K562 (cell line): ENCODE measurements around the gene PTH2. TPM values are rescaled to one million over a fixed set of nuclear protein-coding genes. Genes with fewer than 3 reads are reported as not detected.
A peak's percentile ranks its signal among the peaks of the same experiment; 100 is the strongest.

Source experiments
- ARID2 ChIP-seq: fragments of 450-650 bp; IDR thresholded peaks from 2 replicates; pipeline ENCODE4 v1.6.1; 2017; ENCODE audit warnings: antibody characterized with exemption, mild to moderate bottlenecking
- BCOR ChIP-seq: fragments of 450-650 bp; IDR thresholded peaks from 2 replicates; pipeline ENCODE4 v1.6.1; 2016
- CBFA2T2 ChIP-seq: fragments of 450-650 bp; conservative IDR thresholded peaks from 2 replicates; pipeline ENCODE4 v1.6.1; 2017; ENCODE audit warnings: mild to moderate bottlenecking
- CBFA2T3 ChIP-seq: fragments of 450-650 bp; IDR thresholded peaks from 2 replicates; pipeline ENCODE4 v1.6.1; 2017
- ELF2 ChIP-seq: fragments of 250-450 bp; sonication (Bioruptor Pico); IDR thresholded peaks from 2 replicates; pipeline ENCODE4 v1.5.0; 2021; ENCODE audit warnings: mild to moderate bottlenecking
- HLTF ChIP-seq: fragments of 450-650 bp; IDR thresholded peaks from 2 replicates; pipeline ENCODE4 v1.6.1; 2016
- HMG20A ChIP-seq: fragments of 450-650 bp; formaldehyde crosslinking; conservative IDR thresholded peaks from 2 replicates; pipeline ENCODE4 v1.4.0; 2020; ENCODE audit warnings: mild to moderate bottlenecking, mixed read lengths
- RBM34 ChIP-seq: fragments of 200-400 bp; formaldehyde crosslinking; IDR thresholded peaks from 2 replicates; pipeline ENCODE4 v1.6.1; 2018; ENCODE audit warnings: low read length, borderline replicate concordance; ENCODE audit not compliant: insufficient read depth
- SMARCA5 ChIP-seq: fragments of 450-650 bp; IDR thresholded peaks from 2 replicates; pipeline ENCODE4 v1.6.1; 2016
- TAL1 ChIP-seq: fragments of 450-650 bp; IDR thresholded peaks from 2 replicates; pipeline ENCODE4 v1.6.1; 2016; ENCODE audit warnings: mild to moderate bottlenecking
- WHSC1 ChIP-seq: IDR thresholded peaks from one replicate; pipeline ENCODE4 v1.6.1; 2012; ENCODE audit warnings: low read length, control low read depth, inconsistent platforms
- ZEB2 ChIP-seq: fragments of 450-650 bp; IDR thresholded peaks from 2 replicates; pipeline ENCODE4 v1.6.1; 2016
- ZNF277 ChIP-seq: fragments of 250-450 bp; sonication (Bioruptor Pico); IDR thresholded peaks from 2 replicates; pipeline ENCODE4 v1.8.0; 2022; ENCODE audit warnings: inconsistent platforms, mild to moderate bottlenecking, moderate library complexity, borderline replicate concordance
- ZNF507 ChIP-seq: conservative IDR thresholded peaks from 2 replicates; pipeline ENCODE4 v1.6.1; 2017; ENCODE audit warnings: missing genetic modification characterization, missing compliant biosample characterization
- ZNF655 ChIP-seq: fragments of 250-450 bp; sonication (Bioruptor Pico); IDR thresholded peaks from 2 replicates; pipeline ENCODE4 v1.5.0; 2021
- polyA plus RNA-seq, 8 experiments: library from polyadenylated mRNA; depleted of rRNA in 4 of 8; stranded (reverse) in 5 of 8; unstranded in 3 of 8; fragments of >200 nt; fragmentation: Nextera tagmentation in 2 of 8; fragmentation: Illumina TruSeq in 1 of 8; extraction: Ambion mirVana in 2 of 8; extraction: Trizol in 1 of 8; gene quantifications; 2 replicates each; pipeline versions ENCODE4 v1.2.1 to v1.2.3, GENCODE V29; 2011 to 2014; ENCODE audit warnings: inconsistent platforms in 1 of 8, missing spikeins in 1 of 8
- total RNA-seq, 7 experiments: library from RNA; depleted of rRNA in 6 of 7; stranded (reverse); fragments of >200 nt in 6 of 7; fragmentation: Illumina TruSeq in 2 of 7; extraction: Trizol in 2 of 7; gene quantifications; 2 replicates each; pipeline versions ENCODE4 v1.2.1 to v1.2.3, GENCODE V29; 2011 to 2021; ENCODE audit warnings: low replicate concordance in 1 of 7
- TF ChIP-seq, protein P1 (sequence below): fragments of 450-650 bp; conservative IDR thresholded peaks from 2 replicates; pipeline ENCODE4 v1.6.1; 2016; ENCODE audit warnings: missing genetic modification characterization, low read depth, mild to moderate bottlenecking, missing compliant biosample characterization, moderate library complexity
- TF ChIP-seq, protein P2 (sequence below): fragments of 450-650 bp; IDR thresholded peaks from 2 replicates; pipeline ENCODE4 v1.6.1; 2016; ENCODE audit warnings: borderline replicate concordance
- TF ChIP-seq, protein P3 (sequence below): sonication (generic); formaldehyde crosslinking; IDR thresholded peaks from 2 replicates; pipeline ENCODE4 v1.8.1; 2023; ENCODE audit warnings: mild to moderate bottlenecking, missing genetic modification reagents
- TF ChIP-seq, protein P4 (sequence below), 3 experiments: fragments of 200-800 bp in 1 of 3; fragments of 250-450 bp in 1 of 3; fragments of 450-650 bp in 1 of 3; sonication (Bioruptor Pico) in 1 of 3; sonication (Bioruptor generic) in 1 of 3; formaldehyde crosslinking in 1 of 3; IDR thresholded peaks; 2 replicates each; pipeline versions ENCODE4 v1.6.1 to v1.8.0; 2016 to 2022; ENCODE audit warnings: mild to moderate bottlenecking in 2 of 3, missing genetic modification characterization in 2 of 3, missing compliant biosample characterization in 1 of 3, moderate library complexity in 1 of 3

The PTH2 gene
- total and polyA plus RNA-seq, 9 of the 15 experiments (the other 6 are each of a cell fraction or from before 2014, with no cell fraction given) = 1.3 TPM; not detected in 8

DNA sequence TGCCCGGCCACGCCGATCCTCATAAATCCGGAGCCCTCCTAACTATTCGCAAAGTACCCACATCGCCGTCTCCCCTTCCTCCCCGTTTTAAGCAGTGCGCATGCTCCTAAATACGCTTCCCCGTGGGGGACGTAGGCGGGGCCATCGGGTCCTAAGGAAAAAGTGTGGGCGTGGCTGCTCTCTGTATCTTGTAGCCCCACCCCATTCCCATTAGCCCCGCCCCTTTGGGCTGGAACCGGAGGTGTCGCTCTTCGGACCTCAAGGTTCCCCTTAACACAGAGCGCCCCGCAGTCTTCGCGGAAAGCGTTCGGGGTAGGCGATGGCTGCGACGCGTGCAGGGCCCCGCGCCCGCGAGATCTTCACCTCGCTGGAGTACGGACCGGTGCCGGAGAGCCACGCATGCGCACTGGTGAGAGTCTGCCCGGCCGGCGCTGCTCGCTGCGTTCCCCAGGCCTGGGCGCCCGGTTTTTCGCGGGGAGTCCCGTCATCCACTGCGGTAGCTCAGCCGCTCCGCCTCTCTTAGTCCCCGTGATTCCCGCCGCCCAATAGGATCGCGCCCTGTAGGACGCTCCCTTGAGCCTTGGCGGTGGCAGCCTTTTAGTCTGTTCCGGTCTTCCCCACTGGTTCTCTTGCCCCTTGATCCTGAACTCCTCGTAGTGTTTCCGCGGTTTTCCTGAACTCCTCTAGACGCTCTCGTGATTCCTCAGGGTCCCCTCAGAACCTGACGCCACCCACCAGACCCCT is 29.9 kb upstream of the PTH2 start, which contains the start of gene ALDH16A1 (continued):
- no peak for TF ChIP-seq ZNF277 (CRISPR knock-in tag)
- TF ChIP-seq, protein P1, sequence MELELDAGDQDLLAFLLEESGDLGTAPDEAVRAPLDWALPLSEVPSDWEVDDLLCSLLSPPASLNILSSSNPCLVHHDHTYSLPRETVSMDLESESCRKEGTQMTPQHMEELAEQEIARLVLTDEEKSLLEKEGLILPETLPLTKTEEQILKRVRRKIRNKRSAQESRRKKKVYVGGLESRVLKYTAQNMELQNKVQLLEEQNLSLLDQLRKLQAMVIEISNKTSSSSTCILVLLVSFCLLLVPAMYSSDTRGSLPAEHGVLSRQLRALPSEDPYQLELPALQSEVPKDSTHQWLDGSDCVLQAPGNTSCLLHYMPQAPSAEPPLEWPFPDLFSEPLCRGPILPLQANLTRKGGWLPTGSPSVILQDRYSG (tag) = no peak
- TF ChIP-seq RBM34 = no peak
- 0 out of 2 replicates have a peak, but pooled peaks have one; percentile 39 for TF ChIP-seq ZEB2
- no peak for TF ChIP-seq HLTF
- TF ChIP-seq ELF2 = peak; percentile 33; the same call in 1 of the 2 replicates
- TF ChIP-seq SMARCA5 = no peak
- TF ChIP-seq, protein P2, sequence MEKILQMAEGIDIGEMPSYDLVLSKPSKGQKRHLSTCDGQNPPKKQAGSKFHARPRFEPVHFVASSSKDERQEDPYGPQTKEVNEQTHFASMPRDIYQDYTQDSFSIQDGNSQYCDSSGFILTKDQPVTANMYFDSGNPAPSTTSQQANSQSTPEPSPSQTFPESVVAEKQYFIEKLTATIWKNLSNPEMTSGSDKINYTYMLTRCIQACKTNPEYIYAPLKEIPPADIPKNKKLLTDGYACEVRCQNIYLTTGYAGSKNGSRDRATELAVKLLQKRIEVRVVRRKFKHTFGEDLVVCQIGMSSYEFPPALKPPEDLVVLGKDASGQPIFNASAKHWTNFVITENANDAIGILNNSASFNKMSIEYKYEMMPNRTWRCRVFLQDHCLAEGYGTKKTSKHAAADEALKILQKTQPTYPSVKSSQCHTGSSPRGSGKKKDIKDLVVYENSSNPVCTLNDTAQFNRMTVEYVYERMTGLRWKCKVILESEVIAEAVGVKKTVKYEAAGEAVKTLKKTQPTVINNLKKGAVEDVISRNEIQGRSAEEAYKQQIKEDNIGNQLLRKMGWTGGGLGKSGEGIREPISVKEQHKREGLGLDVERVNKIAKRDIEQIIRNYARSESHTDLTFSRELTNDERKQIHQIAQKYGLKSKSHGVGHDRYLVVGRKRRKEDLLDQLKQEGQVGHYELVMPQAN = no peak; the same call in 1 of the 2 replicates
- TF ChIP-seq TAL1 = no peak
- no peak for TF ChIP-seq ZNF655 (CRISPR knock-in tag)
- TF ChIP-seq ZNF507 (tag) = no peak
- TF ChIP-seq, protein P3, sequence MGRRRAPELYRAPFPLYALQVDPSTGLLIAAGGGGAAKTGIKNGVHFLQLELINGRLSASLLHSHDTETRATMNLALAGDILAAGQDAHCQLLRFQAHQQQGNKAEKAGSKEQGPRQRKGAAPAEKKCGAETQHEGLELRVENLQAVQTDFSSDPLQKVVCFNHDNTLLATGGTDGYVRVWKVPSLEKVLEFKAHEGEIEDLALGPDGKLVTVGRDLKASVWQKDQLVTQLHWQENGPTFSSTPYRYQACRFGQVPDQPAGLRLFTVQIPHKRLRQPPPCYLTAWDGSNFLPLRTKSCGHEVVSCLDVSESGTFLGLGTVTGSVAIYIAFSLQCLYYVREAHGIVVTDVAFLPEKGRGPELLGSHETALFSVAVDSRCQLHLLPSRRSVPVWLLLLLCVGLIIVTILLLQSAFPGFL (CRISPR knock-in tag) = no peak
- TF ChIP-seq, protein P4, sequence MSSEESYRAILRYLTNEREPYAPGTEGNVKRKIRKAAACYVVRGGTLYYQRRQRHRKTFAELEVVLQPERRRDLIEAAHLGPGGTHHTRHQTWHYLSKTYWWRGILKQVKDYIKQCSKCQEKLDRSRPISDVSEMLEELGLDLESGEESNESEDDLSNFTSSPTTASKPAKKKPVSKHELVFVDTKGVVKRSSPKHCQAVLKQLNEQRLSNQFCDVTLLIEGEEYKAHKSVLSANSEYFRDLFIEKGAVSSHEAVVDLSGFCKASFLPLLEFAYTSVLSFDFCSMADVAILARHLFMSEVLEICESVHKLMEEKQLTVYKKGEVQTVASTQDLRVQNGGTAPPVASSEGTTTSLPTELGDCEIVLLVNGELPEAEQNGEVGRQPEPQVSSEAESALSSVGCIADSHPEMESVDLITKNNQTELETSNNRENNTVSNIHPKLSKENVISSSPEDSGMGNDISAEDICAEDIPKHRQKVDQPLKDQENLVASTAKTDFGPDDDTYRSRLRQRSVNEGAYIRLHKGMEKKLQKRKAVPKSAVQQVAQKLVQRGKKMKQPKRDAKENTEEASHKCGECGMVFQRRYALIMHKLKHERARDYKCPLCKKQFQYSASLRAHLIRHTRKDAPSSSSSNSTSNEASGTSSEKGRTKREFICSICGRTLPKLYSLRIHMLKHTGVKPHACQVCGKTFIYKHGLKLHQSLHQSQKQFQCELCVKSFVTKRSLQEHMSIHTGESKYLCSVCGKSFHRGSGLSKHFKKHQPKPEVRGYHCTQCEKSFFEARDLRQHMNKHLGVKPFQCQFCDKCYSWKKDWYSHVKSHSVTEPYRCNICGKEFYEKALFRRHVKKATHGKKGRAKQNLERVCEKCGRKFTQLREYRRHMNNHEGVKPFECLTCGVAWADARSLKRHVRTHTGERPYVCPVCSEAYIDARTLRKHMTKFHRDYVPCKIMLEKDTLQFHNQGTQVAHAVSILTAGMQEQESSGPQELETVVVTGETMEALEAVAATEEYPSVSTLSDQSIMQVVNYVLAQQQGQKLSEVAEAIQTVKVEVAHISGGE (CRISPR knock-in tag; IDR thresholded peaks at IDR 0.05) = peak in 1 of 3 experiments; percentile 74; a peak in 2 of 6 replicates
- TF ChIP-seq BCOR = no peak
- no peak for TF ChIP-seq HMG20A
- TF ChIP-seq CBFA2T3 = no peak
- TF ChIP-seq ARID2 = no peak
- TF ChIP-seq CBFA2T2 = peak; percentile 31
- no peak for TF ChIP-seq WHSC1
